Stimulated activated CD4-positive, alpha-beta T cell treated with anti-CD3 and anti-CD28 coated beads, Interleukin-4, amount 100 ng/mL, for 1 hour (primary cell): ENCODE measurements around the gene PDK4.
"Not testable (repeated sequence)": the region's sequence is repeated elsewhere in the genome, so short reads cannot be mapped to it uniquely, and the experiment has no call there.

Source experiments
- DNase-seq: peaks from one replicate; pipeline ENCODE4 v3.0.0-alpha.2; 2020

PDK4 gene

GRCh38 chr7:95558864-95559263 lies 37.5 kb downstream of the PDK4 start:
- no peak for DNase-seq

- no peak for DNase-seq
These were observed 39.5 kb downstream of the PDK4 start for GRCh38 chr7:95556777-95557176.

- DNase-seq: no peak
These were observed 42.4 kb downstream of the PDK4 start for GRCh38 chr7:95553939-95554338.

GRCh38 chr7:95552010-95552926 lies 44.0 kb downstream of the PDK4 start:
- not testable (repeated sequence) for DNase-seq

GRCh38 chr7:95550546-95550945 lies 45.8 kb downstream of the PDK4 start:
- no peak for DNase-seq

GRCh38 chr7:95549818-95550529 lies 46.3 kb downstream of the PDK4 start:
- DNase-seq: no peak

GRCh38 chr7:95547361-95548348 lies 48.7 kb downstream of the PDK4 start:
- no peak for DNase-seq

- no peak for DNase-seq
These were observed 49.7 kb downstream of the PDK4 start for GRCh38 chr7:95546647-95547046.

- DNase-seq: no peak
These were observed 50.6 kb downstream of the PDK4 start for GRCh38 chr7:95545673-95546072.

- no peak for DNase-seq
These were observed 51.2 kb downstream of the PDK4 start for GRCh38 chr7:95545007-95545615.

GRCh38 chr7:95544171-95544570 lies 52.1 kb downstream of the PDK4 start:
- no peak for DNase-seq

GRCh38 chr7:95543312-95543711 lies 53.0 kb downstream of the PDK4 start:
- DNase-seq: no peak

- no peak for DNase-seq
These were observed 56.0 kb downstream of the PDK4 start for GRCh38 chr7:95540366-95540765.

- no peak for DNase-seq
These were observed 56.9 kb downstream of the PDK4 start for GRCh38 chr7:95539426-95539825.

- DNase-seq: no peak
These were observed 58.8 kb downstream of the PDK4 start for GRCh38 chr7:95537468-95537867.

GRCh38 chr7:95536656-95537311 lies 59.5 kb downstream of the PDK4 start:
- no peak for DNase-seq

GRCh38 chr7:95535662-95536061 lies 60.7 kb downstream of the PDK4 start:
- no peak for DNase-seq

GRCh38 chr7:95534796-95535195 lies 61.5 kb downstream of the PDK4 start:
- no peak for DNase-seq
